PFSK-1 (cell line): ENCODE results near the gene LONP2.

Experiments
- FOXP2 ChIP-seq: optimal IDR thresholded peaks from 2 replicates; pipeline ENCODE3; 2011; ENCODE audit warnings: borderline replicate concordance, control low read depth, inconsistent platforms; ENCODE audit not compliant: insufficient read depth; ENCODE audit errors: extremely low read length, extremely low read depth
- POLR2AphosphoS5 ChIP-seq: IDR thresholded peaks from 2 replicates; pipeline ENCODE4 v1.6.1; 2012; ENCODE audit warnings: low read depth, mild to moderate bottlenecking, control low read depth, low read length, moderate library complexity
- REST ChIP-seq, 2 experiments: IDR thresholded peaks; 2 replicates each; pipeline versions ENCODE4 v1.6.1 to v1.8.0; 2011 to 2012; ENCODE audit warnings: low read depth in 2 of 2, low read length in 2 of 2, control low read depth in 1 of 2, inconsistent platforms in 1 of 2, mild to moderate bottlenecking in 1 of 2, moderate library complexity in 1 of 2; ENCODE audit not compliant: insufficient read depth in 1 of 2
- SIN3A ChIP-seq: IDR thresholded peaks from 2 replicates; pipeline ENCODE4 v1.6.1; 2012; ENCODE audit warnings: mild to moderate bottlenecking, low read length, moderate library complexity, borderline replicate concordance; ENCODE audit not compliant: insufficient read depth
- TAF1 ChIP-seq: IDR thresholded peaks from 2 replicates; pipeline ENCODE4 v1.6.1; 2012; ENCODE audit warnings: low read length, control low read depth, borderline replicate concordance; ENCODE audit not compliant: insufficient read depth

Gene LONP2

GRCh38 chr16:48383877-48384519 is 139.9 kb downstream of the LONP2 start:
- no peak for TF ChIP-seq SIN3A
- no peak for TF ChIP-seq TAF1

- TF ChIP-seq FOXP2 (no peak), POLR2AphosphoS5 (no peak), SIN3A (no peak), REST (IDR thresholded peaks at IDR 0.05; ENCODE audit: insufficient read depth in 1 of 2, low read depth in 2 of 2, low read length in 2 of 2) (no peak)
These were observed 140.6 kb downstream of the LONP2 start for GRCh38 chr16:48384520-48385252.

- no peak for TF ChIP-seq TAF1
- no peak for TF ChIP-seq SIN3A
- TF ChIP-seq POLR2AphosphoS5, result peak; percentile 66; the same call in 1 of the 2 replicates
- no peak for TF ChIP-seq REST (IDR thresholded peaks at IDR 0.05; ENCODE audit: insufficient read depth in 1 of 2, low read depth in 2 of 2, low read length in 2 of 2)
These were observed 141.4 kb downstream of the LONP2 start, which contains the start of gene SIAH1 for GRCh38 chr16:48385253-48386150. Gene SIAH1, minus strand, starts transcription at chr16:48385413. Its CDS starts 22,985 bp downstream, at chr16:48362428.

- TF ChIP-seq FOXP2 (no peak), TAF1 (no peak), POLR2AphosphoS5 (no peak), SIN3A (no peak), REST (IDR thresholded peaks at IDR 0.05; ENCODE audit: insufficient read depth in 1 of 2, low read depth in 2 of 2, low read length in 2 of 2) (no peak)
These were observed 142.6 kb downstream of the LONP2 start for GRCh38 chr16:48386559-48387312.

GRCh38 chr16:48392407-48392806 is 148.3 kb downstream of the LONP2 start:
- TF ChIP-seq REST (IDR thresholded peaks at IDR 0.05; ENCODE audit: insufficient read depth in 1 of 2, low read depth in 2 of 2, low read length in 2 of 2) (no peak), POLR2AphosphoS5 (no peak), TAF1 (no peak), FOXP2 (no peak), SIN3A (no peak)
